COLO668 (cell line): Measurements from ENCODE around the gene MAP7.
"Not testable (repeated sequence)": the region's sequence is repeated elsewhere in the genome, so short reads cannot be mapped to it uniquely, and the experiment has no call there.

Experiments used
- DNase-seq: peaks from one replicate; lab custom pipeline; 2025; ENCODE audit not compliant: unreplicated experiment; lab: John Stamatoyannopoulos, UW

Gene MAP7

GRCh38 chr6:136508725-136509392, 41.4 kb downstream of the MAP7 start:
- no peak for DNase-seq

DNA sequence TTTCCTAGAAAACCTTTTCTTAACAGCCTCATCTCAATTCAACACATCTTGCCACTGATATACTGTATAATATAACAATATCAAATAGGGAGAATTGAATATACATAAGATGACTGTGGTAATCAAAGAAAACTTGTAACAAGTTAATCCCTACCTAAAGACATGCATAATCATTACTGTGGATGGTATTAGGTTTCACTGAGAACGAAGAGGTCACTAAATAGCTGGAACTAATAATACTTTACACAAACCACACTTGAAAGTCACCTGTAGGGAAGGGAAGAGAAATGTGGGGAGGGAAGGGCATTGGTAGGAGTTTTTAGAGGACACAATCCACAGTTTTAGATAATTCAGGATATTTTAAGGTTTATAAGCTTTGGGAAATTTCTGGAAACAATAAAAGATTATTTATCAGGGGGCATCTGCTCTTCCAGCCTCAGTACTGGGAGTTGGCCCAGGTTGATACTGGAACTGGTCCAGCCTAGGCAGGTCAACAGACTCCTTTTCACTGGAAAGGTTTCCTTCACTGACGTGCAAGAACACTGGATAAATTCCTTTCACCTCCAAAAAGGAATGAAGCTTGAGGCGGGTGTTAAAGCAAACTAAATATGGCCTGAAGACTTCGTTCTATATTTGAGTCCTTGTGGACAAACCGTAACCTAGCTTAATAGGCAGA, 44.0 kb downstream of the MAP7 start:
- no peak for DNase-seq

DNA sequence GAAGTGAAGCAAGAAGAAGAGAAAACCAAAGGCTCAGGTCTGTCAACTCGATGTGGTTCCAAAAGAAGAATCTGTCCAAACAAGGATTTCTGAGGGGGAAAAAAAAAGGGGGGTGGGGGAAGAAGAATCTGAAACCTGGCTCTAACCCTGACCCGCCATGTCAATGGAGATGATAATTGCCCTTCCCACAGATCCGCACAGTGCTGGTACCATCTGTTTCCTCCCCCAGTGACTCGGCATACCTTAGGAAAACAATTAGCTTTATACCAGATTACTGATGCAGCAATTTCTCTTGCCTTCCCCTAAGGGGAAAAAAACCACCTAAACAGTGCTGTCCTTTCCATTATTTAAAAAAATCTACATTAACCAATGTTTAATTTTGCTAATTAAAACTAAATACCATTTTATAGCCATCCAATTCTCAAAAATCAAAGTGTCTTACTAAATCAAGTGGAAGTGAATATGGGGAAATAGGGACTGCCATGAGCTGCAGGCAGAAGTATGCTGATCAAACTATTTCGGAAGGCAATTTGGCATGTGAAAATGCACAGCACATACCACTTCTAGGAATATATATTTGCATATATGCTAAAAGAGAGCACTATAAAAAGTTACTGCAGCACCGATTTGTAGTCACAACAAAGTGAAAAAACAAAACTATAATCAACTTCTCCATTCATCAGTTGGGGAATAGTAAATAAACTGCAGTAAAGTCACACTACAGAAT, 46.8 kb downstream of the MAP7 start:
- no peak for DNase-seq

- no peak for DNase-seq
These were observed 47.4 kb downstream of the MAP7 start for GRCh38 chr6:136502786-136503185.

DNA sequence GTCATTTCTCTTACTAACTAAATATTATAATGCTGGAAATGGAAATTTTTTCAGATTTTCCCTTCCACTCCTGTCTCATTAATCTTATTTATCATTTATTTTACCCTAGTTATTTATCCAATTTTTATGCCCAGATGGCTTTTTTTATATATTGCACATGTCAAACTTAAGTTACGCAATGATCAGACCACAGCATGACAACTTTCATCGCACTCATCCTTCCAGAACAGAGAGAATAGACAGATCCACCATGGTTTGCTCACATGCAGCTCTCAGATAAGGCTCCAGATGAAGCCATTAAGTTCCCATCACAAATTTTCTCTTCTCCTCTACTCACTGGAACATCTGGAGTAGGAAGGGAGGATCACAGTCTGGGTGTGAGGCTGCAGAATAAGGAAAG, 48.7 kb downstream of the MAP7 start:
- no peak for DNase-seq

DNA sequence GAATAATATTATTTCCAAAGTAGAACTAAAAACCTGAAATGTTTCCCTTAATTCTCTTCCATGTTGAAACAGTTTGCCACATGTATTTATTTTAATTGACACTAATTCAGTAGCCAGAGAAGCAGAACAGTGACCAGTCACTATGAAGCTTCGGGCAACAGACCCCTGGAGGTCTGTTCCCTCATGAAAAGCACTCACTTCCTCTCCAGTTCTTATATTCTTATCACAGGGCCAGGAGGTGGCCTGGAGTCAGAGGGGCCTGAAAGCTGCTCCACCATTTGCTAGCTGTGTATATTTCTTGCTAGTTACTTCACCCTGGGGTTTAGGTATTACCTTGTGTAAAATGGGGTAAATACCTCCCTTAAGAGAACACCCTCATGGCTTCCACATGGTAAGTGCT, 49.1 kb downstream of the MAP7 start:
- no peak for DNase-seq

DNA sequence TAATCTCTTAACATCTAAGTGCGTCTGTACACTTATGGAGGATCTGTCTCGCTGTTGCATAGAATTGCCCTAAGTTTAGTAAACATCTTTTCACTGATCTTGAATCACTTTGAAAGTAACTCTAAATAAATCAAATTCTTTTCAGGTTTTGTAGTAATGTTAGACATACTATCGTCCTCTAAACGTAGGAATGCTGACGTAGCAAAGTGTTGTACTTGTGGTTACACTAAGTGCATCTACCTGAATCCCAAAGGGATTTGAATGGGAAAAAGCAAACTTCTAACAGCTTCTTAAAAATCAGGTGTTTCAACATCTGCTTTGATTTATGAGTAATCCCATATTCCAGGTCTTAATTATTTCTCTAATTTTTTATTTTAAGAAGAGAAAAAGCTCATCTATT, 49.8 kb downstream of the MAP7 start:
- DNase-seq, result no peak

DNA sequence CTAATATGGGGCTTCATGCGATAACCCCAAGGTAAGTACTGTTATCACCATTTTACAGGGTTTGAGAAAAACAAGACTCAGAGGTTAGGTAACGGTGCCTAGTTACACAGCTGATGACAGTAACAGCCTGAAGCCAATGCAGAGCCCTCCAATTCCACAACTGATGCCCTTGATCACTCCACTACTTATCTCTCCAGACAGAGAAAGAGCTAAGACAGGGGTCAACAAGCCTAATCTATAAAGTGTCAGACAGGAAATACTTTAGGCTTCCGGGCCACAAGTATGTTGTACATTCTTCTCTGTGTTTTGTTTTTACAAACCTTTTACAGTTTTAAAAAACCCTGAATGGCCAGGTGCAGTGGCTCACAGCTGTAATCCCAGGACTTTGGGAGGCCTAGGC, 50.9 kb downstream of the MAP7 start:
- no peak for DNase-seq

DNA sequence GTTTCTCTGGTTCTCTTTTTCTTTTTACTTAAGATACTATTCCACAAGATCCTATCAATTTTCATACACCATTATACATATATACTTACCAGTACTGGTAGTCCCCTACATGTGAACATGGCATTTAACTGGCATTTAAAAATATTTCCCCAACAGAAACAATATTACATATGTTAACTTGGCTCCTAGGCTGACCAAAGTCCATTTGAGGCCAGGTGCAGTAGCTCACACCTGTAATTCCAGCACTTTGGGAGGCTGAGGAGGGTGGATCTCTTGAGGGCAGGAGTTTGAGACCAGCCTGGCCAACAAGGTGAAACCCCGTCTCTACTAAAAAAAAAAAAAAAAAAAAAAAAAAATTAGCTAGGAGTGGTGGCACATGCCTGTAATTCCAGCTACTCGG, 53.8 kb downstream of the MAP7 start:
- DNase-seq, result not testable (repeated sequence)

GRCh38 chr6:136494710-136495109, 55.5 kb downstream of the MAP7 start:
- DNase-seq, result no peak

GRCh38 chr6:136494059-136494458, 56.2 kb downstream of the MAP7 start:
- no peak for DNase-seq

- DNase-seq, result no peak
These were observed 57.8 kb downstream of the MAP7 start for GRCh38 chr6:136492409-136492808.

- no peak for DNase-seq
These were observed 58.5 kb downstream of the MAP7 start for GRCh38 chr6:136491754-136492153.

GRCh38 chr6:136491251-136491650, 59.0 kb downstream of the MAP7 start:
- no peak for DNase-seq

DNA sequence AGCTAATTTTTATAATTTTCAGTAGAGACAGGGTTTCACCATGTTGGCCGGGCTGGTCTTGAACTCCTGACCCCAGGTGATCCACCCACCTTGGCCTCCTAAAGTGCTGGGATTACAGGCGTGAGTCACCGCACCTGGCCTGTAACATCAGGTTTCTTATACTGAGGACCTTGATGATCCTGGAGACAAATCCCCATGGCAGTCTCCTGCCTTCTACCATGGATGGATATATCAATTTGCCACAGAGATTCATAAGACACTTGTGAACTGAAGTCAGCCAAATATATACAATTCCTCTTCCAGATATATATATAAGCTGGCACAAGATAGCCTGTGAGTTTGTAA, 60.6 kb downstream of the MAP7 start:
- not testable (repeated sequence) for DNase-seq

DNA sequence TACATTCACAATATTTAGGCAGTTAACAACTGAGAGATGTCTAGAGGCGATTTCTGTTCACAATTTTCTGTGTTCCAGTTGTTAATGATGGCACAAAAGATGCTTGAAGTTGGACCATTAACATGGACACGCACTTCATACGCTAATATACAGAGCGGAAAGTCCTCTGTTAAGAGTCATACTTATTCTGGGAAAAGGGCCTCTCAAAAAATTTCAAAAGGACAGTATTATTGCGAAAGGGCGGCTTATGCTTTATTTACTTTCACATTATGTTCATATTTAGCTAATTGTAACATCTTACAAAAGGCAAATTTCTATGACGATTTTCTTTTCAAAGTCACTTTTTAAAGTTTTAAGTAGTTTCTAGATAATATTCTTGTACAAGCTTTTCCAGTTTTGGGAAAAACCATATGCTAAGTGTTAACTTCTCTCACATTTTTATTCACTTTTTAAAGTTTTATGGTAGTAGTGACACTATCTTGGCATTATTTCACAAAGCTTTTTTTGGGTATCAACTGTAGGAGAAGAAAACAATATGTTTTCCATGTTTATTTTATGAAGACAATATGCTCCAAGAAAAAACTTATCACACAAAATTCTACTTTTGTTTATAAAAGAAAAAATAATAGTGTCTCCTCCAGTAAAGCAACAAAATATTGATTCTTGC, 62.3 kb downstream of the MAP7 start:
- DNase-seq, result no peak

DNA sequence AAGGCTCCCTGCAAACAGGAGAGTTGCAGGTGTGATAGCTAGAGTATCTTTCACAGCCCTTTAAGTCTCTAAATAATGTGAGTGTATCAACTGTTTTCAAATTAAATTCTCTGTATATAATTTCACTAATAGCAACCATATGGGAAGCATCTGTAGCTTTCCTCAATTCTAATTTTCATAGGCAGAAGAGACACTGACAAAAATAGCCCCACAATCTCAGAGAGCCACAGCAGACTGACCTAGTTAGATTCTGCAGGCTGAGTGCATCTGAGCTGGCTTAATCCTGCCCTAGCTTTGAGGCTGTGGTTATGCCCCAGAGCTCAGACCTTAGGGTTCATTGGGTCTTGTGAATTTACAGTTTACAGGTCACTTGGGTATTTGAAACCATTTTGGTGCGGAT, 63.9 kb downstream of the MAP7 start:
- no peak for DNase-seq

DNA sequence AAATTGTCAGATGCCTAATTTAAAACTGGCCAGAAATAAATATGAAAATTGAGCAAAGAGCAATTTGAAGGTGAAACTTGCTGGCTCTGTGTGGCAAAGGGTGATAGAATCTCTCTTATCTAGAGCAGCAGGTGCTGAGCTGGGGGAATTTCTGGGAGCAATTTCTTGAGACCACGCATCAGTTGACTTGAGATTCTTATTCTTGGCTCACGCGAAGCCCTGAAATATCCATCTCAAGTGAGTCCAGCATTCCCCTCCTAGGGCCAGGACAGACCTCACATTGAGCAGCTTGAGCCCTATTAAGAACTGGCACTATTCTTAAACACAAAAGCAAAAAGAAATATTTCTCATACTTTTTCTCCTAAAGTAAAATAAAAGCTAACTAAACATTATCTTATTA, 66.3 kb downstream of the MAP7 start:
- no peak for DNase-seq

DNA sequence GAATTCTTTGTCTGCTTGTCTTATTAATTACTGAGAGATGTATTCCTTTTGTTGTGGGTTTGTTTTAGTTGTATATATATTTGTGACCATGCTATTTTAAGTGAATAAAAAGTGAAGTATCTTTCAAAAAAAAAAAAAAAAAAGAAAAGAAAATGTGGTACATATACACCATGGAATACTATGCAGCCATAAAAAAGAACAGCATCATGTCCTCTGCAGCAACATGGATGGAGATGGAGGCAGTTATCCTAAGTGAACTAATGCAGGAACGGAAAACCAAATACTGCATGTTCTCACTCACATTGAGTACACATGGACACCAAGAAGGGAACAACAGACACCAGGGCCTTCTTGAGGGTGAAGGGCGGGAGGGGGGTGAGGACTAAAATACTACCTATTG, 67.2 kb downstream of the MAP7 start:
- not testable (repeated sequence) for DNase-seq

DNA sequence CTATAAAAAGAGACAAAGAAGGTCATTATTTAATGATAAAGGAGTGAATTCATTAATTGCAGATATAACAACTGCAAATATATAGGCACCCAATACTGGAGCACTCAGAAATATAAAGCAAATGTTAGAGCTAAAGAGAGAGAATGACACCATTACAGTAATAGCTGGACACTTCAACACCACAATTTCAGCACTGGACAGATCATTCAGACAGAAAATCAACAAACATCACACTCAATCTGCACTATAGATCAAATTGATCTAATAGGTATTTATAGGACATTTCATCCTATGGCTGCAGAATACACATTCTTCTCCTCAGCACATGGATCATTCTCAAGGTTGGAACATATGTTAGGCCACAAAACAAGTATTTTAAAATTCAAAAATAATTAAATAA, 72.7 kb downstream of the MAP7 start:
- DNase-seq, result no peak

GRCh38 chr6:136475686-136476085, 74.5 kb downstream of the MAP7 start:
- DNase-seq, result no peak

GRCh38 chr6:136474241-136474640, 76.0 kb downstream of the MAP7 start:
- DNase-seq, result no peak
